ENCODE data around the gene PTPRN2.

PTPRN2 gene

DNA sequence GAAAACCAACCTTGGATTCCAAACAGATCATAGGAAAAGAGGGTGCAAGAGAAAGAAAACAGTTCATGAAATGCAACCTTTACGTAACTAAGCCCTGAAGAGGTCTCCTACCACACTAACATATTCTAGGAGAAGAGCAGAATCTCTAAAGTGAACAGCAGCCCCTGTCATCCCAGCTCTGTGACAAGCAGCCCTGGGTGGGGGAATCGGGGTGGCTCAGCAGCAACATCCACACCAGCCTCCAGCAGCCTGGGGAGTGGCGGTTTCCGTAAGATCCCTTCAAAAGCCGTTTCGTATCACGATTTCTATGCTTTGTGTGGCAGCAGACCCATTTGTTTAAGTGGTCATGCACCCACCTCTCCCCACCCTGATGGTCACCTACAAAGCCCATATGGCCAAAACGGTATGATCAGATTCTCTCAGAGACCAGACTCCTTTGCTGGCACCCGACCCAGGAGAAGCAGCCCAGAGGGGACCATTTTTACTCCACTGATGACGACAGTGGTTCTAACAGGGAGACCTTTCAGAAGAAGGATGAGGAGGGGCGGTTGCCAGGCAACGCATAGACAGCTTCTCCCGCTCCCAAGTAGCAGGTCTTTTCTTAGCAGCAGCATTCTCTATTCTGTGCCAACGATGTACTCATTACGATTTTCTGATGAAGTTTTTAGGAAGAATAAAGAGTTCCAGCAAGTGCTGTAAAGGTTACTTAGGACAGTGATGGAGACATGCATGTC is 950.2 kb downstream of the PTPRN2 start:
- in situ Hi-C loops (cut with HindIII; ENCODE audit: low sequenced_read_pairs): no loop called here
- H3K4me3 ChIP-seq (ENCODE audit: low read depth, low read length): no peak overlapping the region
- DNase-seq (ENCODE audit: low read depth): no peak
- TF ChIP-seq, protein P1, sequence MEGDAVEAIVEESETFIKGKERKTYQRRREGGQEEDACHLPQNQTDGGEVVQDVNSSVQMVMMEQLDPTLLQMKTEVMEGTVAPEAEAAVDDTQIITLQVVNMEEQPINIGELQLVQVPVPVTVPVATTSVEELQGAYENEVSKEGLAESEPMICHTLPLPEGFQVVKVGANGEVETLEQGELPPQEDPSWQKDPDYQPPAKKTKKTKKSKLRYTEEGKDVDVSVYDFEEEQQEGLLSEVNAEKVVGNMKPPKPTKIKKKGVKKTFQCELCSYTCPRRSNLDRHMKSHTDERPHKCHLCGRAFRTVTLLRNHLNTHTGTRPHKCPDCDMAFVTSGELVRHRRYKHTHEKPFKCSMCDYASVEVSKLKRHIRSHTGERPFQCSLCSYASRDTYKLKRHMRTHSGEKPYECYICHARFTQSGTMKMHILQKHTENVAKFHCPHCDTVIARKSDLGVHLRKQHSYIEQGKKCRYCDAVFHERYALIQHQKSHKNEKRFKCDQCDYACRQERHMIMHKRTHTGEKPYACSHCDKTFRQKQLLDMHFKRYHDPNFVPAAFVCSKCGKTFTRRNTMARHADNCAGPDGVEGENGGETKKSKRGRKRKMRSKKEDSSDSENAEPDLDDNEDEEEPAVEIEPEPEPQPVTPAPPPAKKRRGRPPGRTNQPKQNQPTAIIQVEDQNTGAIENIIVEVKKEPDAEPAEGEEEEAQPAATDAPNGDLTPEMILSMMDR (IDR thresholded peaks at IDR 0.05; ENCODE audit: low read depth, low read length, missing control alignments): no peak

DNA sequence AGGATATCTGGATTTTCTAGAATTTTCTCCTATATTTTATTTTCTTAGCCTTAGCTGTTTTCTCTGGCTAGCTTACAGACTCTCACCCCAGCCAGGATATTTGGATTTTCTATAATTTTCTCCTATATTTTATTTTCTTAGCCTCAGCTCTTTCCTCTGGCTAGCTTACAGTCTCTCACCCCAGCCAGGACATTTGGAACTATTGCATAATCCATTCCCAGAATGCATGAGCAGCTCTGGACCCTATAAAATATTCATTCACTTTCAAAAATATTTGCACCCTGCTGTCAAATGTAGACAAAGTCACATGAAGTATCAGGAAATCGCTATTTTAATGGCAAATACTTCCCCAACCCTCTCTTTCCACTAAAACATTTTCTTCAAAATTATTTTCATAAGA is 952.0 kb downstream of the PTPRN2 start:
- no peak overlapping the region for H3K4me3 ChIP-seq (ENCODE audit: low read depth, low read length)
- TF ChIP-seq, protein P1 (IDR thresholded peaks at IDR 0.05; ENCODE audit: low read depth, low read length, missing control alignments): no peak
- no peak for DNase-seq (ENCODE audit: low read depth)
- in situ Hi-C loops (cut with HindIII; ENCODE audit: low sequenced_read_pairs): no loop called here

DNA sequence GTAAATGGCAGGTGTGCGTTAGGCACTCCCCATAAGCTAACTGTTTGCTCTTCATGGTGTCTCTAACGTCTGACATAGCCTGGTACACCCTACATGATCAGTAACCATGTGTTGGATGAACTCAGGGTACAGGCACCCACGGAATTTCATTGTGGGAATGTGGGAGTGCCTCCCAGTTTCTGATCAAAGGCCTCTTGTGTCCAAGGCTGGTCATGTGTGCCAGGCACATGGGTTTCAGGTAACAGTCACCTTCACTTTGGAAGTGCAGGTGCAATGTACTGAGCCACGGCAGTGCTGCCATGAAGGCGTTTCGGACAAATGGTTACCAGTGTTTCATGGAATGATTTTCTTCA is 952.5 kb downstream of the PTPRN2 start:
- no peak for DNase-seq (ENCODE audit: low read depth)
- in situ Hi-C loops (cut with HindIII; ENCODE audit: low sequenced_read_pairs): no loop called here
- H3K4me3 ChIP-seq (ENCODE audit: low read depth, low read length): no peak overlapping the region
- TF ChIP-seq, protein P1 (IDR thresholded peaks at IDR 0.05; ENCODE audit: low read depth, low read length, missing control alignments): no peak

DNA sequence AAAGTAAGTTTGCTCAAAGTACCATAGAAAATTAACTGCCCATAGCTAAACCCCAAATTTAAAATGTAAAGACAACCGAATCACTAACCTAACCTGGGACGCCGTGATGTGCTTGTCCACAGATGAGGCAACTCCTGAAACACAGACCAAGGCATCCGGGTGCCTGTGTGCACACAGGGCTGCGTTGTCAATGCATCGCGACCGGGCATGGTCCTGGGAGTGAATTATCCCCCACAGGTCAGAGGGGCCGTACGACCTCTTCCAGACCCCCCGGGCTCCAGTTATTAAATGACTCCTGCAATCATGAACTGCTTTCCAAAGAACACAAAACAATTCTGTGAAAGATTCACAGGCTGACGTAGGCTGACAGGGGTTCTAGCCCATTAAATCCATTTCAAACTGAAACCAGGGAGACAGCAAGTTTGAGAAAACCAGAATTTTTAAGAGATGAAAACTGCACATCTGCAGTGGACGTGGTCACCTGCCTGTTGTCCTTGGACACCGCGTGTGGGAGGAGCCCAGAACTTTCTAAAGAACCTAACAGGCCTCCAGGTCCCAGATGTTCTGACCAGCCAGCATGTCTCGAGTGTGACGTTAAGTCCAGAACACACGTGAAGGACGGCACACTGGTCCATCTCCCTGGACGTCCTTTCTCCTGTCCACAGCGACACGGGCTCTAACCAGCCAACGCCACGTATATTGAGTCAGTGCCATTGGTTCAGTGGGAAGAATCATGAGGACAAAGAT is 953.0 kb downstream of the PTPRN2 start:
- in situ Hi-C loops (cut with HindIII; ENCODE audit: low sequenced_read_pairs): no loop called here
- no peak overlapping the region for H3K4me3 ChIP-seq (ENCODE audit: low read depth, low read length)
- TF ChIP-seq, protein P1 (IDR thresholded peaks at IDR 0.05; ENCODE audit: low read depth, low read length, missing control alignments): no peak
- no peak for DNase-seq (ENCODE audit: low read depth)

DNA sequence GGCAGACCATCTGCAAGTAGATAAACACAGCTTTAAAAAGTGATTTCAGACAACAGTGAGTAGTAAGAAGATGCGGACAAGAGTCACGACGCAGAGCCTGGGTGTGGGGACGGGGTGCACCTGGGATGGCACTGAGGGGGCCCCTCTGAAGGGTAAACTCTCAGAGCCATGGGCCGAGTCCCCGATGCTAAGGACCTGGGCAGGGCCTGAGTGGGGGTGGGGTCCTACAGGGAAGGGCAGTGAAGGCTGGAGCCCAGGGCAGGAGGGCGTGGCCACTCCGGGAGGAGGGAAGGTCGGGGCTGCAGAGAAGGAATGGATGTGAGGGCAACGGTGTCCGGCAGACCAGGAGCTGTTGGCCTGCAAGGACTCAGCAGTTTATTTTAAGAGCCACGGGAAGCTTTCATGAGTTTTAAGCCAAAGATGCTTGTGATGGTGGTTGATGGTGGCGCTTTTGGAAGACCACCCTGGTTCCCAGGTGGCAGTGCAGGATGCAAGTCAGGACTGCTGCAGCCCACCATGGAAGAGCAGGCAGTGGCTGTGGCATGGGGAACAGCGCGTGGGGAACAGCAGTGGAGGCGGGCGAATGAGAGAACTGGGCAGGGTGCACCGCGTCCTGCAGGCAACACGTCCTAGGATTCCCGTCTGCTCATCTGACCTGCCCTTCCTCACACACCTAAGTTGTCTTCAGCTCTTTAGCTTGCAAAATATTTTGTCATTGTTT is 954.0 kb downstream of the PTPRN2 start:
- no peak for DNase-seq (ENCODE audit: low read depth)
- H3K4me3 ChIP-seq (ENCODE audit: low read depth, low read length): no peak overlapping the region
- TF ChIP-seq, protein P1 (IDR thresholded peaks at IDR 0.05; ENCODE audit: low read depth, low read length, missing control alignments): no peak
- in situ Hi-C loops (cut with HindIII; ENCODE audit: low sequenced_read_pairs): no loop called here

DNA sequence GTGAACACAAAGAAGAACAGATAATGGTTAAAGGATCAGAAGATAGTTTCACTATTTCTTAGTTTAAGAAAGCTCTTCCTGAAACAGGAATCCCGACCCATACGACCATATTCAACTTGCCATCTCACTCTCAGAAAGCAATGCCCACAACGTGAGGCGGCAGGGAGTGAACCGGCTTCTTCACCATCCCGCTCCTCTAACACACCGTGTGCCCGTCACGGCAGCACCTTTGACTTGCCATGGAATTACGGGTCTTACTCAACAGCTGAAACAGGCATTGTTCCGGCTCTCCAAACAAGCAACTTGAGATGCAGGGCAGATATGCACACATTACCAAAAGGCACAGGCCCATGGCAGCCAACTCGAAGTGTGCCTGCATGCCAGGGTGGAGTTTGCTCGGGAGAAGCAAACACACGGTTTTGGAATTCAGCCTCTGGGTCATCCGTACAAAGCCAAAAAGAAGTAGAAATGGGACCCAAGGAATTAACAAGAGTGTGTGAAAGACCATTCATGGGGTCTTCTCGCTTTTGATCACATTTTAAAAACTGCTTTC is 957.2 kb downstream of the PTPRN2 start:
- in situ Hi-C loops (cut with HindIII; ENCODE audit: low sequenced_read_pairs): no loop called here
- no peak for DNase-seq (ENCODE audit: low read depth)
- TF ChIP-seq, protein P1 (IDR thresholded peaks at IDR 0.05; ENCODE audit: low read depth, low read length, missing control alignments): no peak
- H3K4me3 ChIP-seq (ENCODE audit: low read depth, low read length): no peak overlapping the region

Measured in astrocyte of the cerebellum (primary cell).